Dedifferentiated amniotic fluid mesenchymal stem cell (primary cell): Measurements from ENCODE around the gene FOXO3.

Experiments
- DNase-seq: peaks from one replicate; pipeline ENCODE4 v3.0.0-alpha.2; 2016; ENCODE audit errors: extremely low spot score

Gene FOXO3

DNA sequence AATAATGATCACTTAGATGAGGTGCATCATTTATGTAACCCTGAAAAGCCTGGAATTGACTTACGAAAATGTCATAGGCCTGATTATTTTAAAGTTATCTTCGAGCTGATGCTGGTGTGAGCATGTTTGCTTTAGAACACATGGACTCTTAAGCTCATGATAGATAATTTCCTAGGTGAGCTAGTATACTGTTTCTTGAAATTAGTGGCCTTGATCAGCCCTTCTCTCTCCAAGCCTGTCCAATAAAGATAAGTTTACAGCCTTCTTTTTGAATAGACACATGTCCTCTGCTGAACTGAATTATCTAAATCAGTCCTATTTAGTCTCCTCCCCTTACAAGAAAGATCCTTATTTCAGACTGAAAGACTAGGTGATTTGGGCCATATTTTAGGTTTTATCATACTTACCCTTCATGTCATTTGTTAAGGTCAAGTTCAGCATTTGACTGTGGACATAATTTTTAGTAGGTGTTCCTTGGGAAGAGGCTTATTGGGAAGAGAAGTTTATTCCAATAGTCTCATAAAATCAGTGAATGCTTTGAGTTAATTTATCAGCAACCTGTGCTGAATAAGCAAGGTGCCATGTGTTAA lies 15.3 kb downstream of the FOXO3 start:
- no peak for DNase-seq

DNA sequence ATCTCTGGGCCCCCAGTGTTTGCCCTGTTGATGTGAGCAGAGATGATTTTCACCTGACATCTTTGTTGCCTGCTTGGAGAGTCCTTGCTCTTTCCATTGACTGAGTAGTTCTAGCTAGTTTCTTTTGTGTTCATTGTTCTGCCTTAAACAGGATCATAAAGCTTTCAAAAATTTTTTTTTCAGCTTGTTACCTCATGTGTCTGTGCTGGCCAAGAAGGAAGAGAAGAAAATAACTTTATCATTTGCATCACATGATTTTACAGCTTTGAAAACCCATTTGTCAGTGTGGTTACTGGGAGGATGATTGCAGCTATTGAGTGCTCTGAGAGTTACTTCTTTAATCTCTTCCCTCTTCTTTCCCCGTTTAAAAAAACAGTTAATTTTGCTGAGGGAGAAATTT lies 16.0 kb downstream of the FOXO3 start:
- DNase-seq: no peak

DNA sequence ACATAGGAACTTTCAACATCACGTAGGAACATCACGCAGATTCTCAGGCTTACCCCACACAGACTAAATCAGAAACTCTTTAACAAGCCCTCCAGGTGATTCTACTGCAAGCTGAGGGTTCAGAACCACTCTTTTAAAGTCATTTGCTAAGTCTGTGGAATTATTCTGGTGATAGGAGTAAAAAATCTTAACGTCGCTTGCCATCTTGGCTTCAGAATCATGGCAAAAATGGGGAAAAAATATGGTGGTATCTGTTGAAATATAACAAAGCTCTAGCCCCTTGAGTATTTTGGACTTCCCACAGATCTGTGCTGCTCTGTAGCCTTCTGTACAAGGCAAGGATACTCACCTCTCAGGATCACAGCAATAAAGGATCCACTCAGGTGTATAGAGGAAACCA lies 17.4 kb downstream of the FOXO3 start:
- DNase-seq: no peak

DNA sequence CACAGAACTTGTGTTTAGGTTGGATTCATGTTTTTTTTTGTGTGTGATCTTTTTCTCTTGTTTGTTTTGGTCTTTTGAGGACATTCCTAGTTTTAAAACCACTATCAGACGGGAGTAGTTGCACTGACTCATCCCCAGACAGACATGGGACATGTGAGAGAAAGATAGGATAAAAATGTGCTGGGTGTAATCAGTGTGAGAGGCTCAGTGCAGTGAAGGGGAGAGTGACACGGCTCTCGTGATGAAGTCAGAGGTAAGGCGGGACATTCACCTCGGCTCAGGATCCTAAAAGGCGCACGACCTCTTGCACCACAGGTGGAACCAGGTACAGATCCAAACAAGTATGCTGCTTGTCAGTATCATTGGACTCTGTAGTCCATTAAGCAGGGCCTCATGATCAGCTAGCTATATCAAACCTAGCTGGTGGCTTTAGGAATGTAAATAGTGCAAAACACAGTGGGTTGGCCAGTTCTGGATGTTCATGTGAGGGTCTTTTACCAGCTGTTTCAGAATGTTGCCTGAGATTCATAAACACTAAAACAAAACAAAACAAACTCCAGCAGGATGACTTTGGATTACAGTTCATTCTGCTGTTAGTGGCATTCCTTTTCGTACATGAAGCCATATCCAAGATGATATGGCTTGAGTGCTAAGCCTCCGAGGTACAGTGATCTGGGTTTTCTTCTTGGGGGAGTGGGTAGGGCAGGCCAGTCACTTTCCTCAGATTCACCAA lies 18.0 kb downstream of the FOXO3 start:
- no peak for DNase-seq

DNA sequence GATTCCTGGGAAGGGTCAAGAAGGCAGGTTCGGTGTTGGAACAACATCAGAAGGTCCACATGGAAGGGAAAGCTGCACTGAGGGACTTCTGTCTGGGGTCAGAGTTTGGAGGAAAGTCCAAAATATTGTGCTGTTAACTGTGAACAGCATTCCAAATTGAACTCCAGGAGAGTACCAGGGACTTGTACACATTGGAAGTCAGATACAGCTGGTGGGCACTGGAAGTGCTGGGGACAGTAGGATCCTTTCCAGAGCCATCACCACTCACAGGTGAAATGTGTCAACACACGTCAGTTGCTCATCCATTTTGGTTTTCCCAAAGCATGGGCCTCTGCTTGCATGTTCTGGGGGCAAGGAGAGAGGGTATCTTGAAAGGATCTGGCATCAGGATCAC lies 18.6 kb downstream of the FOXO3 start:
- no peak for DNase-seq

DNA sequence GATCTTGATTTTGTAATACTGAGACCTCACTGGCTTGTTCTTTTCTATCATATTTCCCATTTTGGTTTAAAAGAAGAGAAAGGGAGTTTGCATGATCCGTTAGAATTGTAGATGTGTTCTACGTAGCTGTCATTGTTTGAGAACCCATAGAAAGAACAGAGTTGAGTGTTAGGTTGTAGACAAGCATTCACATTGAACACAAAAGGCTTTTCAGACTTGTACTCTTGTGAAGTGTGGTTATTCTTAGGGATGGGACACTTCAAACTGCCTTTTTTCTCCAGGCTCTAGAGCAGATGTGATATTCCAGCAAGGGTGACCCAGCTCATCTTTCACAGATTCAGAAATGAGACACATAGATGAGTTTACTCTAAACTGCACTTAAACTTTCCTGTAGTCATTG lies 19.9 kb downstream of the FOXO3 start:
- no peak for DNase-seq

DNA sequence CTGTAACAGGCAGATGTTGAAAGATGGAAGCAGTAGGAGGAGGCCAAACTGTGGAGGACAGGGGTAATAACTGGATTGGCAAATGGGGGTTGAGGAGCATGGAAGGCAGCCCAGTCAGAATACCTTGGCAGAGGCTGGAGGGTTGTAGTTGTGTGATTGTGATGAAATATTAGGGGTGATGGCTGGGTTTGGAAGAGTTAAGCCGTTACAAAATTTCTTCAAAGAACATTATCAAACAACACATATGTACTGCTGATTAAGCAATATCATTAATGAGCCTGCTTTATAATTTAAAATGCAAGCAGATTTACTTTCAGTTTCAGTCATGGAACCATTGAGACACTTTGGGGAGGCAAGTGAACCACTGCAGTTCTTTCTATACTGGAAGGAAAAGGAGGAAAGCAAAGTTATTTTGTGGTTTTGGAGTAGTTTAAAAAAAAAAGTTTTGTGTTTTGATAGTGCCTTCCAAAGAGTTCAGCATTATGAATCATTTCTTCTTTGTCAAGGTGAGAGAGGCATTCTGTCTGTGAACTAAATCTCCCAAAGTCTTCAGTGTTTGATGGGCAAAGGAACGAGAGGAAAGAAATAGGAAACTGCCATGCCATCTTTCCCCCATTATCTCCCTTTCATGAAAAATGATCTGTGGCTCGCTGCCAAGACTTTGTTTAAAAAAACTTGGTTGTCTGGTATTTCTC lies 20.7 kb downstream of the FOXO3 start:
- peak; percentile 72 for DNase-seq

DNA sequence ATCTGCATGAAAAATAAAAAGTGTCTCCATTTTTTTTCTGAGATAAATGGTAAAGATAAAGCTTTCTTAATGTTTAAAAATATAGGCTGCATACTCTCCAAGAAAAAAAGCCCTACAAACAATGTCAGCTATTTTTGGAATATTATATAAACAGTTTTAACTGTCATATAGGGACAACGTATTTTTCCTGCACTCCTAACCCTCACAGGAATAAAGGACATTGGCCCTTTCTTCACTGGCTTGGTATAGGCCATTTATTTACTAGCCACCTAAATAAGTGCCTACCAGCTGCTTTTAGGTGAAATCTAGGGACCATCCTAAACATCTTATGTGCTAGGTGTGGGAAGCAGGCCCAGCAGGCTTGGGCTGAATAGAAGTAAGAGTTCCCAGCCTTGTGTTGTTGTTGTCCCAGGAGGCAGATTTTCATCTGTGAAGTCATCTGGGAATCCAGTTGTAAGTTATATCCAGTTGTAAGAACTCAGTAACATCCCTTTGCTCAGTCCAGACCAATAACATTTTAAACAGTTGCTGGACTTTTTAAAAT lies 21.3 kb downstream of the FOXO3 start:
- DNase-seq: no peak

DNA sequence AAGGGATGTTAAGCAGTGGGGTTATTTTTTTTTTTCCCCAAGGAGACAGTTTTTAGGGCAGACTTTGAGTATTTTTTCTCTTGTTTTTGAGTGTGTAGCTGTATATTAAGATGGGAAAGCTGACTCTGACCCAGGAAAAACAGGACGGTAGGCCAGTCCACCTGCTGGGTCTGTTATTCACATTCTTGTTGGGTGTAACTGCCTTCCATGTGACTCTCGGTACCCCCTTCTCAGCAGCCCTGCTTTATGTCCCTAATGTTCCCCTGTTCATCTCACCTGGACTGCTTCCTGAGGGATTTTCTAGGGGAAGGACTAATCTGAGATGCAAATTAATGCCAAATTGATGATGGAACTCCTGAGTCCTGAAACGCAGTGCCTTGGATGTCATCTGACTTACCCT lies 21.9 kb downstream of the FOXO3 start:
- no peak for DNase-seq

DNA sequence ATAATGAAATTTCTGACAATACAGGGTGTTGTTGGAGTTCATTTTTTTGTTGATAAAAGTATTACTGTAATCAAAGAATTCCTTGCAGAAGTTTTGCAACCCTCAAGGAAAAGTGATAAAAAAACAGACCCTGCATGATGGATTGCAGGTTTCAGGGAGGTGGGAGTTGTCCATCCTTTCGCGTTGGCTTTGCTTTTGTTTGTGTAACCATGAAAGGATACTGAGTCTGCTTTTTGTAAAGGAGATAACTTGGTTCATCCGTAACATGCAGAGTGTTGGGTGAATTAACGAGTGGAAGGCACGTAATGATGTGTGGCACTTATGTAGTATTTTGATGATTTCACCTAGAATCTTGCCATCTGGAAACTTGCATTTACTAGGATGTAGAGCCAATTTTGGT lies 23.6 kb downstream of the FOXO3 start:
- no peak for DNase-seq

DNA sequence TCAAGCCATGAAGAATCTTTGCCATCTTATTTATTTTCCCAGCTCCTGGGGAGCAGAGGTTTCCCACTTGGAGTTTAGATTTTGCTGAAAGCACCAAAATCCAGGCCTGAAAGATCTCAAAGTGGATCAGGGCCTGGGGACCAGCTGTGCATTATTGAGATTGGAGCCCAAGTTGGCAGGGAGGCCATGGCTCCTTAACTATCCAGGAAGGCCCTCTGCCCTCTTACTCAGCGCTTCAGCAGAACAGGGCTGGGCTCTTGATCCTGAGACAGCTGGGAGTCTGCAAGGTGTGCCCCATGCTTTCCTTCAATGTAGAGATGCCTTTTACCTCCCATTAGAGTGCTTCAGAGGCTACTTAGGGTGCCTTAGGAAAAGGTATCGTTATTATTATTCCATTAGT lies 24.6 kb downstream of the FOXO3 start:
- DNase-seq: no peak

DNA sequence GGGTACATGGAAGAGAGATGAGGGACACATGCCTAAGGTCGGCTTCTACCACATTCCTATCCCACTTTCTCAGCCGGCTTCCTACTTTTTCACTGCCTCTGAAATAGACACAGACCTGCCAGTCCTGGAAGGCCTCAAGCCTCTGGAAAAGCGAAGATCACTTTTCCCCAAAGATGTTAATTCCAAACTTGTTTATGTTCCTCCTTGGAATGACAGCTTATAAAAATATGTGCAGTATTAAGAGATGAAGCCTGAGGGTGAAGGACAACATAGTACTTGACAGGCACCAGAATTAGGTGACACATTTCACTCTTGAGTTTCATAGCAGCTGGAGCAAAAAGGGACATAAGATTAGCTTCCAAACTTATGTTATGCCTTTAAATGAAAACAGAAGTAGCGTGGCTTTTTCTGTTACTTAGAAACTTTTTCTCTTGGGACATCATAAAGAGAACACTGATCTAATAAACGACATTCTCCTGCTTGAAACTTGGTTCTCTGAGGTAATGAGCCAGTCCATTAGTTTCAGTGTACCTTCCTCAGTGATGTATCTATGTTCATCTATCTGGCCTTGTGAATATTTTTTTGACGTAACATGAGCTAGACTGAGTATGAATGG lies 25.3 kb downstream of the FOXO3 start:
- DNase-seq: no peak

DNA sequence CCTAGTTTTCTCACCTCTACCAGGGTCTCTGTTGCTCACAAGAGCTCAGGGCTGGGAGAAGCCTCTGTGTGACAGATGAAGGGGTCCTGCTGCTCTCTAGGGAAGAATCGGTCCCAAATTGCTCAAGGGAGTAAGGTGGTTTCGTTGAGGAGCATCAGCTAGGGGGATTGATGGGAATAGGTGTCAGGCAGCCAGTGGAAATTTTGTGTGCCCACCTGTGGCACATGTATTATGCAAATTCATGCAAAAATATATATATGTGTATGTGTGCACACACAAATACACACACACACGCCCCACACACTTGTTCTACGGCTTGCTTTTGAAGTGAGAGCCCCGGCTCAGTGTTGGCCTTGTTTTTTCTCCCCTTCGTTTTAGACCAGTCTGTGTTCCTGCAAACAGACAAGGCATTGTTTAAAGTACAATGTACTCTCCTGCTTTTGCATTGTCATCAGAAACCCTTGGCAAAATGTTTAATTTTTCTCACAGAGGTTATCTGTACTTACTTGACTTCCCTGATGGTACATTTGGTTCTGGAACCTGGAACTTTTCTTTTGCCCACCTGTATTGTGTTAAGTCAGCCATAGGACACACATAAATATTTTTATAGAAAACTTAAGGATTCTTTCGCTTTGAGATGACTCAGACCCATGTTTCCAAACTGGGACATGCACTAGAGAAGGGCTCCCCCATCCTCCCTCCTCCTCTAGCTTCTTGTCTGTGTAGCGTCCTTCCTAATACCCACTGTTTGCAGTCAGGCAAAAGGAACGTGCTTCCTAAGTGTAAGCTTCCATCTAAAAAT lies 26.7 kb downstream of the FOXO3 start:
- DNase-seq: peak; percentile 65

DNA sequence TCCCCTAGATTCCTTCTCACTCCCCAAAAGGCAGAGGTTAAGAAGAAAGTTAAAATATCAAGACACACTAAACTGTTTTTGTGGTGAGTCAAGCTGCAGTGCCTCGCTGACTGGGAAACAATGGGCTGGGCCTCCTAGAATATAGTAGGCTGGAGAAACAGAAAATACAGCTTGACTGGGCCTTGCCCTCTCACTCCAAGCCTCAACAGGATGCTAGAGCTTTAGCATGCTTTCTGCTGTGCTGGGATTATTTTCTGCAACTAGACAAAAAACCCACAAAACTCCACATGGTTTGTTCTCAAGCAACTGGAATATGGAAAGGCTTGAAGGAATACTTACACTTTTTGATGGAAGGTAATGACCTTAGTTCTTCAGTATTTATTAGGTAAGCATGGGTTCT lies 27.9 kb downstream of the FOXO3 start:
- DNase-seq: peak; percentile 63

DNA sequence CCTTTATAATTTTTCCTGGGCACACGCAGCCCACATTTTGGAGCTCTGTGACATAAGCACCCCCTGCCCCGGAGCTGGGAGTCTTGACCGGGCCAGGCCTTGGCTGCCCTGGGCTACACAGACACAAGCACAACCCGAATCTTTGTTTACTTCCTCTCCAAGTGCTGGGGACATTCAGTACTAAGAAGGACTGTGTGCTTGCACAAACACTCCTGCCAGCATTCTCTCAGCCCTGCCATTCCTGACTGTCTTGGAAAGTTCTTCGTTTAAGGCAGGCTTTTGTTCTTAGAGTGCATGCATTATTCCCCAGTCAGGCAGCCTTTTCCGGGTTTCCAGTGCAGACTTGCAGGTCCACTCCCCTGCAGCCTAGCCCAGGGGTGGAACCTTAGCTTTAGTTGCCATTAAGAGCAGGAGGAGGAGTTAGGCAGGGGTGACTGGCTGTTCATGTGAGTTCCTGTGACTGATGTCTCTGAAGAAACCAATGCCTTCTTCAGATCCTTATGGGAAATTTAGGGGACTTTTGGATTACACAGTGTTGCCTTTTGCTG lies 28.6 kb downstream of the FOXO3 start:
- DNase-seq: no peak

DNA sequence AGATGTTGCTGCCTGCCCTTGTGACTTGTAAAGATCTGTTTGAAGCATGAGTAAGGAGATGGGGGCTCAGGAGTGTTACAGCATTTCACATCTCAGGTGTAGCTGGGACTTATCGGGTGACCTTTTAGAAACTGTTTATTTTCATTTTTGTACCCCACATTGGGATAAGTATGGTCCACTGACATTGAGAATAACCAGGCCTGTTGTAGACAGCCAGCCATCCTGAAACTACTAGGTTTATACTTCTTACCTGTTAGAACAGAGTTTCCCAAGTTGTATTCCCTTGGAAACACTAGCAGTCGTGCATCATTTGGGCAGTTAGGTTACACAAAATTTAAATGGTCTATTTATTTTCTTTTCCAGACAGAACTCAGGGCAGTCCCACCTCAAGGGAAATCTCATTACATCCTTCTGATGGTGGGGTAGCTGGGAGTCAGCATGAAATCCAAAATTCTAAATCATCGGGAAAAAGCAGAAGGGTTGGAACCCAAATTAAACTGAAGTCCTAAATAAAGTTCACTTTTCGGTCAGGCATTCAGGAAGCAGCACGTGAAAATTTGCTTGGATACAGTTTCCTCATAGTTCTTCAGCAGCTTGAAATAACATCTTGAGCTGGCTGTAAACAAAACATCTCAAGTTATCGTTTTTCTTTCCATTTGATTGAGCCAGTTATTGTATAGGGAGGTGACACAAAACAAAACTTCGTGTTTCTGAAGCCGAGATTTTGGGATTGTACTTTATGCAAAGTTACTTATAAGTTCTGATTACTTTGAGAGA lies 30.5 kb downstream of the FOXO3 start:
- DNase-seq: no peak

DNA sequence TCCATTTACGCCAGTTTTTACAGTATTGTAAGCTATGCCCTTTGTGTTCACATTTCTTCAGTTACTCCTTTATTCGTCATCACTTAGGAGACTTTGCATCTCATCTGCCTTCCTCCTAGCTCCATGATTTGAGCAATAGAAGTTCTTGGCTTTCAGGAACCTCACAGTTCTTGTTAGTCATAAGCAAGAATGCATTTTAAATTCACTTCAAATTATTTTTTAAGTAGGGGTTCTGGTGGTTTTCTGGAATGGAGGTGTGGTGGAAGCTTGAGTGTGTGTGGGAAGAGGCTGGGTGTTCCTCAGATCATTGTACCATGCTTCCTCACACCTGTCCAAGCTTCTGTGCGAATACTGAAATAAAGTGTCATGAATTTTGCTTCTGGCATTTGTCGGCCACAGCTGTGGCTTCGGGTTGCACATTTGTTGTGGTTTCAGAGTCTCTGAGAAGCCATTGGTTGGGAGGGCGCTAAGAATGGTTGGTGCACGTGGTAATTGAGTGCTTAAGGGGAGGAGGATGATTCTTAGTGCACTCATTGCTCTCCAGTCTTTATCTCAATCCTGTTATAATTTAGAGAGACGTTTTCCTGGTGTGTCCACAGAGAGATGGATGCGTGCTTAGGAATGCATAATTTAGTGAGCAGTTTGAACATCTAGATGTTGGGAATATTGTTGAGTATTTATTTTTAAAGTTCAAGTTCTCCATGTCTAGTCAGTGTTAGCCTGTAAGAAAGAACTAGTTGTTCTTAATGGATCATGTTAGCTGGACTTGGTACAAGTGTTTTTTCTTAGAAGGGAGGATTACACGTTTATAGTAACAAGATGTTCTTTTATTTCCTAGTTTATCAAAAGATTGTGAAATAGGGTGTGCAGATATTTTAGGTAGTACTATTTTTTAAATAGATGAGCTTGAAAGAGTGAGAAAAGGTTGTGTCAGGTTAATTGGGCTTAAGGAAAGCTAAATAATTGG lies 31.9 kb downstream of the FOXO3 start:
- no peak for DNase-seq

DNA sequence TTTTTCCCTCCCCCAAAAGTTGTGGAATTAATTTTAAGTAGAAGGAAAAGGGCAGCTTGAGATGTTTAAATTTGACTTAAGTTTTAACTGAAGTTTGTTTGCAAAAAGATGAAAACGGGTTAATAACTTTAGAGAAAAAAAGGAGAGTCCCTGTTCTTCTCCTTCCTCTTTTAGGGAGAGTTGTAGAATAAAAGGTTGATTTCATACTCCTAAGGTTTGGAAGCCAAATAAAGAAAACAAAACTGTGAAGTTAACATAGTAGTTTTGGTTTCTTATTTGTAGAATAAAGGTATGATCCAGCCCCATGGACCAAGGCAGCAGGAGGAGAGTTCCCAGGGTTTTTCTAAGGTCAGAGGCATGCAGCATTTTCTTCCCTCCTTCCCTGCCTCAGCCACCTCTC lies 33.4 kb downstream of the FOXO3 start:
- DNase-seq: no peak

DNA sequence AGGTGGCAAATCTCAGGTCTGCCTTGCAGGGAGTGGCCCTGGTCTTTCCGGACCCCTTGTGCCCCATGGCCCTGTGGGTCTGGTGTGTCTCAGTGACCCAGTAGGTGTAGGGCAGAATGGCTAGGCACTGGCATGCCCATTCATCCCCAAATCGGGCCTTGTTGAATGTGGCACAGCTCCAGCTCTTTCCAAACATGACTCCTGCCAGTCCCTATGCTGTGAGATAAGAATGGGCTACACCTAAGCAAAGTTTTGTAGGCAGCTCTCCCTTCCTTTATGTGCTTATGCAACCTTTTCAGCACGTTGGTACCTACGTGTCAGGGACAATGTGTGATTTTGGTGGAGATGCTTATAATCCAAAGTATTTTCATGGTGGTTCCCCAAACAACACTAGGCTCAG lies 33.9 kb downstream of the FOXO3 start:
- no peak for DNase-seq
